A549 (cell line): ENCODE data around the gene TSR3. TPM values are rescaled to one million over a fixed set of nuclear protein-coding genes. Genes with fewer than 3 reads are reported as not detected.

Experiments
- ATAC-seq, 2 experiments: fragments of 200-7000 bp in 1 of 2; fragments of >200 bp in 1 of 2; cut with Nextera tagmentation in 1 of 2; cut with Tn5 transposase in 1 of 2; 3 replicates each; pipeline versions ENCODE4 v1.8.0 to v1.9.1; 2018 to 2020; ENCODE audit warnings: mild to moderate bottlenecking in 1 of 2, moderate library complexity in 1 of 2
- CTCF ChIA-PET: fragments of 300-600 bp; sonication (Branson Sonifier 250); formaldehyde crosslinking; extraction: SDS; loops from one replicate; lab custom pipeline; 2021; ENCODE audit warnings: antibody characterized with exemption, inconsistent platforms; lab: Yijun Ruan, JAX
- POLR2A ChIA-PET: fragments of 350-600 bp; formaldehyde crosslinking; extraction: SDS; loops from one replicate; lab custom pipeline; 2021; ENCODE audit warnings: antibody characterized with exemption, inconsistent platforms; lab: Yijun Ruan, JAX
- DNase-seq, 2 experiments: peaks; one replicate each; pipeline versions ENCODE4 v3.0.0 to v3.0.0-alpha.2; 2011 to 2016; ENCODE audit warnings: low read depth in 1 of 2, low spot score in 1 of 2
- FAIRE-seq: peaks from 2 replicates; lab custom pipeline; 2011; peaks lifted over from hg19 to GRCh38; lab: Jason Lieb, UNC
- H3K27ac ChIP-seq, 2 experiments: fragments of >200 bp; sonication (Bioruptor Twin); formaldehyde crosslinking; 3 replicates each; pipeline ENCODE4 v1.5.1; 2016 to 2017
- H3K4me1 ChIP-seq: fragments of >200 bp; sonication (Bioruptor Twin); formaldehyde crosslinking; 3 replicates; pipeline ENCODE4 v1.6.1; 2016
- H3K4me2 ChIP-seq: fragments of >200 bp; sonication (Bioruptor Twin); formaldehyde crosslinking; 3 replicates; pipeline ENCODE4 v1.6.1; 2016
- H3K4me3 ChIP-seq: fragments of >200 bp; sonication (Bioruptor Twin); formaldehyde crosslinking; 3 replicates; pipeline ENCODE4 v1.5.1; 2016
- H3K9me3 ChIP-seq: fragments of >200 bp; sonication (Bioruptor Twin); formaldehyde crosslinking; 3 replicates; pipeline ENCODE4 v1.6.1; 2016
- BHLHE40 ChIP-seq: IDR thresholded peaks from 2 replicates; pipeline ENCODE4 v1.6.1; 2012; ENCODE audit warnings: low read depth, low read length, inconsistent platforms
- CHD4 ChIP-seq: fragments of 200-600 bp; sonication (generic); IDR thresholded peaks from 2 replicates; pipeline ENCODE4 v1.6.1; 2016; ENCODE audit warnings: antibody characterized with exemption, mild to moderate bottlenecking, borderline replicate concordance
- EHMT2 ChIP-seq: fragments of 200-600 bp; sonication (generic); IDR thresholded peaks from 2 replicates; pipeline ENCODE4 v1.6.1; 2016; ENCODE audit warnings: antibody characterized with exemption, low read depth, mild to moderate bottlenecking, moderate library complexity
- FOXS1 ChIP-seq: fragments of 250-450 bp; sonication (Bioruptor Pico); IDR thresholded peaks from 2 replicates; pipeline ENCODE4 v1.5.0; 2020; ENCODE audit warnings: mild to moderate bottlenecking, moderate library complexity
- HOXB13 ChIP-seq: fragments of 250-450 bp; sonication (Bioruptor Pico); IDR thresholded peaks from 2 replicates; pipeline ENCODE4 v1.5.0; 2020; ENCODE audit warnings: low read depth, mild to moderate bottlenecking, moderate library complexity
- HOXB5 ChIP-seq: fragments of 250-450 bp; sonication (Bioruptor Pico); IDR thresholded peaks from 2 replicates; pipeline ENCODE4 v1.5.0; 2020; ENCODE audit warnings: mild to moderate bottlenecking, moderate library complexity
- JUN ChIP-seq, 2 experiments: fragments of >200 bp; sonication (Bioruptor Twin); formaldehyde crosslinking; IDR thresholded peaks; 2 replicates in 1 of 2; 3 replicates in 1 of 2; pipeline ENCODE4 v1.6.1; 2016 to 2017
- KDM5A ChIP-seq: fragments of 200-600 bp; sonication (generic); IDR thresholded peaks from 2 replicates; pipeline ENCODE4 v1.6.1; 2016; ENCODE audit warnings: antibody characterized with exemption, mild to moderate bottlenecking
- MAFK ChIP-seq: fragments of 450-650 bp; IDR thresholded peaks from 2 replicates; pipeline ENCODE4 v1.6.1; 2014; ENCODE audit not compliant: partially characterized antibody
- MAZ ChIP-seq: fragments of 150-350 bp; IDR thresholded peaks from 2 replicates; pipeline ENCODE4 v1.6.1; 2014; ENCODE audit warnings: antibody characterized with exemption, low read depth, low read length, borderline replicate concordance
- NR3C1 ChIP-seq: fragments of >200 bp; sonication (Bioruptor Twin); formaldehyde crosslinking; IDR thresholded peaks from 3 replicates; pipeline ENCODE4 v1.6.1; 2017
- PHF8 ChIP-seq: fragments of 200-600 bp; sonication (generic); IDR thresholded peaks from 2 replicates; pipeline ENCODE4 v1.6.1; 2016; ENCODE audit warnings: low read depth, mild to moderate bottlenecking, antibody characterized with exemption, moderate library complexity, borderline replicate concordance
- POLR2A ChIP-seq: IDR thresholded peaks from 2 replicates; pipeline ENCODE4 v1.6.1; 2012; ENCODE audit warnings: mild to moderate bottlenecking, low read length
- RARB ChIP-seq: fragments of 250-450 bp; sonication (Bioruptor Pico); IDR thresholded peaks from 2 replicates; pipeline ENCODE4 v1.8.0; 2021; ENCODE audit warnings: mild to moderate bottlenecking, moderate library complexity
- SMC3 ChIP-seq: fragments of >200 bp; sonication (Bioruptor Twin); formaldehyde crosslinking; IDR thresholded peaks from 3 replicates; pipeline ENCODE4 v1.6.1; 2018; ENCODE audit warnings: inconsistent platforms
- TFCP2L1 ChIP-seq: fragments of 250-450 bp; sonication (Bioruptor Pico); IDR thresholded peaks from 2 replicates; pipeline ENCODE4 v1.5.0; 2021; ENCODE audit warnings: mild to moderate bottlenecking
- WGBS: methylation state at CpG from one replicate; pipeline ENCODE4 v1.1.6; 2017; ENCODE audit errors: missing lambda C conversion rate; 5-methylcytosine and 5-hydroxymethylcytosine counted together
- polyA plus RNA-seq, 4 experiments: library from polyadenylated mRNA; depleted of rRNA in 3 of 4; stranded (reverse); fragments of >200 nt; fragmentation: RNase III in 1 of 4; extraction: RNeasy Plus Mini Kit Qiagen cat#74134 plus additional on column Dnase treatment in 1 of 4; gene quantifications; 2 replicates in 3 of 4; 3 replicates in 1 of 4; pipeline ENCODE4 v1.2.3, GENCODE V29; 2011 to 2017
- TF ChIP-seq, protein P1 (sequence below): IDR thresholded peaks from 2 replicates; pipeline ENCODE4 v1.6.1; 2012
- TF ChIP-seq, protein P2 (sequence below): fragments of 250-450 bp; sonication (Bioruptor Pico); IDR thresholded peaks from 2 replicates; pipeline ENCODE4 v1.5.0; 2020; ENCODE audit warnings: low read depth, mild to moderate bottlenecking, moderate library complexity
- TF ChIP-seq, protein P3 (sequence below): fragments of >200 bp; sonication (Bioruptor Twin); formaldehyde crosslinking; IDR thresholded peaks from 3 replicates; pipeline ENCODE4 v1.6.1; 2016

TSR3 gene
- polyA plus RNA-seq, 2 of the 4 experiments (the other 2 are of a cell fraction) = 32.6 to 52.3 TPM

DNA sequence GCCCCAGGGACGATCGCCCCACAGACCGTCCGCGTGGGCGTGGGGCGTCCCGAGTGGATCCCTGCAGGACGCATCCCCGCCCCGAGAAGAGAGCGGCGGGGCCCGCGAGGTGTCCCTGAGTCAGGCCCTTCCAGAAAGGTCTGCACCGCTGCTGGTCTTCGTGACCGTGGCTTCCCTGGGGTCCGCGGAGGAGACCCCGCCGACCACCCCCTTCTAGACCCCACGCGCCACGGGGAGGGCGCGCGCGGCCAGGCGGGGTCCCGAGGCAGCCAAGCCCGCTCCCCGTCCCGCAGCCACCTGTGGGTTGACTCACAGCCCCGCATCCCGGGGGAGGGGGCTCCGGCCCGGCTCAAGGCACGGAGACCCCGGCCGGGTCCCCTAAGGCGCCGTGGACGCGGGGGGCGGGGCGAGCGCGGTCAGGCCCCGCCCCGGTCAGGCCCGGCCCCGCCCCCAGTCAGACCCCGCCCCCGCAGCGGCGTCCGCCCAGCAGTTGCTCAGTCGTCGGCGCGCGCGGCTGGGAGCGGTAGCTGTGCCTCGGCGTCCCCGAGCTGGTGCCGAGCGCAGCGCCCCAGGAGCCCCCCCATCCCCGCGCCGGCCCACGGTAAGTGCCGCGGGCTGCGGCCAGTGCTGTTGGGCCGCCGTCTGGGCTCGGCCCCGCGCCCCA lies 18.4 kb downstream of the TSR3 start, which contains the start of gene BAIAP3:
Gene BAIAP3, plus strand, starts transcription at position 497 of the 664 bp plus-strand sequence. CDS start 4,905 bp downstream, outside the sequence.
- H3K27ac ChIP-seq = peak within 1 kb of the TSS; percentile 60 to 75; a peak in 4 of 6 replicates
- POLR2A ChIA-PET = no interaction called here
- peak within 1 kb of the TSS; percentile 99 for H3K4me2 ChIP-seq
- DNase-seq = peak; percentile 46 to 51
- peaks cover 29% of the 10 kb centered on the region for H3K4me1 ChIP-seq
- FAIRE-seq = no peak
- peak within 1 kb of the TSS; percentile 56 for H3K4me3 ChIP-seq
- H3K9me3 ChIP-seq = no peaks in the 10 kb centered on the region
- 29% methylated on average over 8 of the region's 83 CpGs for WGBS
- peak; percentile 17 to 39; a peak in 4 of 6 replicates for ATAC-seq
- TF ChIP-seq HOXB13 (CRISPR knock-in tag) (no peak), BHLHE40 (no peak), RARB (CRISPR knock-in tag) (no peak), JUN (IDR thresholded peaks at IDR 0.05) (no peak), TFCP2L1 (no peak), POLR2A (peak; percentile 41), FOXS1 (CRISPR knock-in tag) (no peak), PHF8 (peak; percentile 57; the same call in 1 of the 2 replicates), MAFK (no peak), SMC3 (no peak), KDM5A (no peak), MAZ (no peak)
- TF ChIP-seq, protein P1, sequence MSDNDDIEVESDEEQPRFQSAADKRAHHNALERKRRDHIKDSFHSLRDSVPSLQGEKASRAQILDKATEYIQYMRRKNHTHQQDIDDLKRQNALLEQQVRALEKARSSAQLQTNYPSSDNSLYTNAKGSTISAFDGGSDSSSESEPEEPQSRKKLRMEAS = no peak
- TF ChIP-seq, protein P2, sequence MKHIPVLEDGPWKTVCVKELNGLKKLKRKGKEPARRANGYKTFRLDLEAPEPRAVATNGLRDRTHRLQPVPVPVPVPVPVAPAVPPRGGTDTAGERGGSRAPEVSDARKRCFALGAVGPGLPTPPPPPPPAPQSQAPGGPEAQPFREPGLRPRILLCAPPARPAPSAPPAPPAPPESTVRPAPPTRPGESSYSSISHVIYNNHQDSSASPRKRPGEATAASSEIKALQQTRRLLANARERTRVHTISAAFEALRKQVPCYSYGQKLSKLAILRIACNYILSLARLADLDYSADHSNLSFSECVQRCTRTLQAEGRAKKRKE (CRISPR knock-in tag) = no peak
- TF ChIP-seq, protein P3, sequence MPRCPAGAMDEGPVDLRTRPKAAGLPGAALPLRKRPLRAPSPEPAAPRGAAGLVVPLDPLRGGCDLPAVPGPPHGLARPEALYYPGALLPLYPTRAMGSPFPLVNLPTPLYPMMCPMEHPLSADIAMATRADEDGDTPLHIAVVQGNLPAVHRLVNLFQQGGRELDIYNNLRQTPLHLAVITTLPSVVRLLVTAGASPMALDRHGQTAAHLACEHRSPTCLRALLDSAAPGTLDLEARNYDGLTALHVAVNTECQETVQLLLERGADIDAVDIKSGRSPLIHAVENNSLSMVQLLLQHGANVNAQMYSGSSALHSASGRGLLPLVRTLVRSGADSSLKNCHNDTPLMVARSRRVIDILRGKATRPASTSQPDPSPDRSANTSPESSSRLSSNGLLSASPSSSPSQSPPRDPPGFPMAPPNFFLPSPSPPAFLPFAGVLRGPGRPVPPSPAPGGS = 0 out of 3 replicates have a peak, but pooled peaks have one; percentile 32
- CTCF ChIA-PET = interaction anchor here (1.0 to 1.6 kb wide), 3 partner anchors 9 to 29 kb away, joined by 3 to 6 read pairs (median 4); no protein-coding TSS in a partner anchor

DNA sequence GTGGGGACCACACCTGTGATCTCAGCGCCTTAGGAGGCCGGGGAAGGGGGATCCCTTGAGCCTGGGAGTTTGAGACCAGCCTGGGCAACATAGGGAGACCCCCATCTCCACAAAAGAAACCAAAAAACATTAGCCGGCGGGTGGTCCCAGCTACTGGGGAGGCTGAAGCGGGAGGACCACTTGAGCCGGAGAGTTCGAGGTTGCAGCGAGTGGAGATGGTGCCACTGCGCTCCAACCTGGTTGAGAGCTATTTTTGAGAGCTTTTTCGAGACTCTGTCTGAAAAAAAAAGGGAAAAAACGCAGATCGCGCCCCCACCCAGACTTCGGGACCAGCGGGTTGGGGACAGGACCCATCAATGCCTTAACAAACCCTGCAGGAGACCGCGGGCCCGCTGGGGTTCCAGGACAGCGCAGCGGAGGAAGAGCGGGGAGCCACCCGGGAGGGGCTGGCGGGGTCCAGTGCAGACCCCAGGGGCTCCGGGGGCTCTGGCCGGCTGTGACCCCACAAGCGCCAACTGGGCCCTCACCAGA lies 19.0 kb downstream of the TSR3 start:
- WGBS = 52% methylated on average over 25 of the region's 26 CpGs
- H3K4me1 ChIP-seq = peaks cover 29% of the 10 kb centered on the region
- POLR2A ChIA-PET = interaction anchor here (1.3 kb wide), 1 partner anchor 23 kb away, joined by 7 read pairs; the partner anchor contains the start of gene UBE2I
- TF ChIP-seq, protein P1 = no peak
- TF ChIP-seq FOXS1 (CRISPR knock-in tag) = no peak
- TF ChIP-seq CHD4 = no peak
- TF ChIP-seq EHMT2 = no peak
- no peak for TF ChIP-seq NR3C1
- TF ChIP-seq, protein P3 = no peak
- TF ChIP-seq HOXB5 = no peak
- TF ChIP-seq, all 56 proteins: peak for 0
- no peak for ATAC-seq
- Histone ChIP-seq H3K27ac (peak overlapping the region in 1 of 2 experiments; percentile 75; a peak in 3 of 6 replicates), H3K4me3 (peak overlapping the region; percentile 56), H3K4me2 (peak overlapping the region; percentile 99), H3K9me3 (no peaks in the 10 kb centered on the region)
- FAIRE-seq = no peak
- CTCF ChIA-PET = interaction anchor here (0.9 to 3.8 kb wide), 7 partner anchors 9 to 38 kb away, joined by 3 to 16 read pairs (median 4); no protein-coding TSS in a partner anchor
- no peak for DNase-seq
